GM18499 (cell line): ENCODE data around the gene NHEJ1.
A peak's percentile ranks its signal among the peaks of the same experiment; 100 is the strongest.
"Not testable (repeated sequence)": the region's sequence is repeated elsewhere in the genome, so short reads cannot be mapped to it uniquely, and the experiment has no call there.

Source experiments
- ATAC-seq: cut with Tn5 transposase; IDR thresholded peaks from one replicate; pipeline ENCODE4 v1.9.1; 2021; ENCODE audit warnings: moderate number of reproducible peaks; ENCODE audit not compliant: insufficient read depth, unreplicated experiment

The NHEJ1 gene, protein sequence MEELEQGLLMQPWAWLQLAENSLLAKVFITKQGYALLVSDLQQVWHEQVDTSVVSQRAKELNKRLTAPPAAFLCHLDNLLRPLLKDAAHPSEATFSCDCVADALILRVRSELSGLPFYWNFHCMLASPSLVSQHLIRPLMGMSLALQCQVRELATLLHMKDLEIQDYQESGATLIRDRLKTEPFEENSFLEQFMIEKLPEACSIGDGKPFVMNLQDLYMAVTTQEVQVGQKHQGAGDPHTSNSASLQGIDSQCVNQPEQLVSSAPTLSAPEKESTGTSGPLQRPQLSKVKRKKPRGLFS

DNA sequence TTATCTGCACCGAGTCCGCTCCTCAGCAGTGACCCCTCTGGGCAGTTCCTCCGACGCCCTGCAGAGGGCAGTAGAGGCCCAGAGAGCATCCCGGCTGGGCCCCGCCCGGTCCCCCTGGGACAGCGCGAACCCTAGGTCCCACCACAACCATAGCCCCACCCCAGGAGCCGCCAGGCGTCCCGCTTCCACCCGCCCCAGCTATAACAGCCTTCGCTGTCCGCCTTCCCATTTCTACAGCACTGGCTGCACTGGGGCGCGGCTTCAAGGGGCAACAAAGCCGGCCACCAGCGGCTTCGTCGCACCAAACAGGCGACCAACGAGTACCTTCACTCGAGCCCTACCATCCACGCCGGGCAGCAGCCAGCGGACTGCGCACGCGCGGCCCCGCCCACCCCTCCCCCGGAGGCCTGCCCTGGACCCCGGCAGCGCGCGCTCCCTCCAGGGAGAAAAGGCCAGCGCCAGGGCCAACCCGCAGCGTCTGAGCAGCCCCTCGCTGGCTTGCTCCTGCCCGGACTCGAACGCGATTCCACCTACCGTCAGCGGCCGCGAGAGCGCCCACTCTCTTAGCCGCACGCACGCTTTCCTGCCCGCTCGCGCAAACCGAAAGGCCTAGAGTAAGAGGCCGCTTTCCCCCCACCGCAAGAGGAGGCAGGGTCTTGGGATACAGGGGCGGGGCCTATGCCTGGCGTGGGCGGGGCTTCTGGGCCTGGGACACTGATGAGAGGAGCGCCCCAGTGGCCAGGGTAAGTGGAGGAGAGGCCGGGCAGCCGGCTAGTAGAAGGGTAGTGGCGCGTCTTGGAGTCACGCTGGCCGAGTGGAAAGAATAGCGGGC is at the start of gene NHEJ1:
Gene NHEJ1, minus strand, starts transcription at position 630 of the 832 bp plus-strand sequence. CDS start 2,453 bp downstream, outside the sequence.
- ATAC-seq = peak; percentile 80

DNA sequence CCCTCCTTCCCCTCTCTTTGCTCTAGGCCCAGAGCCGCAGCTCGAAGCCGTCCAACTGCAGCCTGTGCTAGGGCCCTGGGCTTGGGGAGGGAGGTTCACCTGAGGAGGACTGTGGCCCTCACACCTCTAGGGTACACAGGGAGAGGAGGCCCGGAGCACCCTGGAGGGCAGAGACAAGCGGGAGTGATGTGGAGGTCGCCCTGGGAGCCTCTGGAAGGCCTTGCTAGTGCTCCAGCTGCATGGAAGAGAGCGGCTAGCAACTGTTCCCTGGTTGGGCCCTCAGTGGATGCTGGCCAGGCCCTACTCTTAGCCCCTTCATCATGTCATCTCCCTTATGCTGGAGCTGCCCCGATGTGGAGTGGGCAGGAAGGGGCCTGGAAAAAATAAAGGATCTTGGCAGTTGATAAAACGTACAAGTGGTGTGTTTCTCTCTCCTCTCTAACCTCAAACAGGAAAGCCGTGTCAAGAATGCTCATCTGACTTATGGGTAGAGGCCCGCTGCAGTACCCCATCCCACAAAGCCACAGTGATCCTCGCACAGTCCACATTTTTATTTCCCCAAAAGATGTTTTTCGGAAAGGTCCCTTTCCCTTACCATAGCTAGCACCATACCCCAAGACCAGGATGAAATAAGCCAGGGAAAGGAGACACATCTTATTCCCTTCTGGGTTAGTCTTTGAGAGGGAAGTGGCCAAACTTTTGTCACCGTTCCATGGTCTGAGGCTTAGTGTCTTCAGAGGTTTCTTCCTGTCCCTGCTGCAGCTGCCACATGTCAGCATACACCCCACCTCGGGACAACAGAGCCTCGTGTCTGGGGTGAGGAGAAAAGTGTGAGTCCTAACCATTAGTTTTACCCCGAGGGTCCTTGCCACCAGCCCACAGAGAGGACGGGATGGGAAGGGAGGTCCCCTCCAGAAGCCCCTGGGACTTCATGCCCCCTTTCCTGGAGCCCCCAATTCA is 48.9 kb upstream of the NHEJ1 start:
- ATAC-seq = no peak

DNA sequence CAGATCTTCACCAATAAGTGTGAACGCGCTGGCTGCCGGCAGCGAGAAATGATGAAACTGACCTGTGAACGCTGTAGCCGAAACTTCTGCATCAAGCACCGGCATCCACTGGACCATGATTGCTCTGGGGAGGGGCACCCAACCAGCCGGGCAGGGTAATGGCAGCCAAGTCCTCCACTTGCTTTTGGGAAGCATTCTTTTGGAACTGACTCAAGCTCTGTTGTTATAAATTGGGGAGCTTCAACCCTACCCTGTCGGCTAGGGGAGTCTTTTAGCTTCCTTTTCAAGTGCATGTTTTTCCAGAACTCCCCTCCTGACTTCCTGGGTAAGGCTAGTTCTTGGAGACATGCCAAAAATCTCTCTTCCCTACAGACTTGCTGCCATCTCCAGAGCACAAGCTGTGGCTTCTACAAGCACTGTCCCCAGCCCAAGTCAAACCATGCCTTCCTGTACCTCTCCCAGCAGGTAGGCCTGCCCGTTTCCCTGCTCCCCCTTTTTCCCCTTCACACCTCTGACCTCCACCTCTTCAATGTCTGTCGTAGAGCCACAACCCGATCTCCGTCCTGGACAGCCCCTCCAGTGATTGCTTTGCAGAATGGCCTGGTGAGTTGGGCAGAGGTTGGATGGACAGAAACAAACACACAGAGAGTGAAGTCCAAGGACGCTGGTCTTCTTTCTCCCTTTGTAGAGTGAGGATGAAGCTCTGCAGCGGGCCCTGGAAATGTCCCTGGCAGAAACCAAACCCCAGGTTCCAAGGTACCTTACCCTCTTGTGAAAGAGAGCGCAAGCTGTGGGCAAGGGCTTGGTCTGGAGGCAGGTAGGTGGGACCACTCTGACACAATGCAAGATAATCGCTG is 47.5 kb upstream of the NHEJ1 start:
- no peak for ATAC-seq

DNA sequence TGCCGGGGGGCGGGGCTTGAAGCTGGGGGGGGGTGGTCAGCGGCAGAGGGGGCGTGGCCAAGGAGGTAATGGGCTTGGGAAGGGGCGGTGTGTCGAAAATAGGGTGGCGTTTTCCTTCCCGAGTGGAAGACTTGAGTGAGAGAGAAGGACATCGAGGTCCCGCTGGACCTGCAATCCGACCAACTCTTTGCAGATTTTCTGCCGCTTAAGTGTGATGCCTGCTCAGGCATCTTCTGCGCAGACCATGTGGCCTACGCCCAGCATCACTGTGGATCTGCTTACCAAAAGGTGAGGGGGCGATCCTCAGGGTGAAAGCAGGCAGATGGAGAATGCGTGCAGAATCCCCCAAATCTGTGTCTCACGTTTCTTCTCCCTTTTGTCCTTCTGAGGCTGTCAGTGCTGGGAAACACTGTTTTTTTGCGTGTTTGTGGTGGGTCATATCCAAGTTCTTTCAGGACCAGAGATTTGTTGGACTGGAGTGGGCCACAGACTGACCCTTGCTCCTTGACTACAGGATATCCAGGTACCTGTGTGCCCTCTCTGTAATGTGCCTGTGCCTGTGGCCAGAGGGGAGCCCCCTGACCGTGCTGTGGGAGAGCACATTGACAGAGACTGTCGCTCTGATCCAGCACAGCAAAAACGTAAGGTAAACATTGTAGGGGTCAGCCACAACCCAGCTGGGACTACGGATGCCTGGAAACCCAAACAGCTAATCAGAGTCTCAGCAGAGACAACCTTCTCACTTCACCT is 46.7 kb upstream of the NHEJ1 start:
- ATAC-seq = no peak

DNA sequence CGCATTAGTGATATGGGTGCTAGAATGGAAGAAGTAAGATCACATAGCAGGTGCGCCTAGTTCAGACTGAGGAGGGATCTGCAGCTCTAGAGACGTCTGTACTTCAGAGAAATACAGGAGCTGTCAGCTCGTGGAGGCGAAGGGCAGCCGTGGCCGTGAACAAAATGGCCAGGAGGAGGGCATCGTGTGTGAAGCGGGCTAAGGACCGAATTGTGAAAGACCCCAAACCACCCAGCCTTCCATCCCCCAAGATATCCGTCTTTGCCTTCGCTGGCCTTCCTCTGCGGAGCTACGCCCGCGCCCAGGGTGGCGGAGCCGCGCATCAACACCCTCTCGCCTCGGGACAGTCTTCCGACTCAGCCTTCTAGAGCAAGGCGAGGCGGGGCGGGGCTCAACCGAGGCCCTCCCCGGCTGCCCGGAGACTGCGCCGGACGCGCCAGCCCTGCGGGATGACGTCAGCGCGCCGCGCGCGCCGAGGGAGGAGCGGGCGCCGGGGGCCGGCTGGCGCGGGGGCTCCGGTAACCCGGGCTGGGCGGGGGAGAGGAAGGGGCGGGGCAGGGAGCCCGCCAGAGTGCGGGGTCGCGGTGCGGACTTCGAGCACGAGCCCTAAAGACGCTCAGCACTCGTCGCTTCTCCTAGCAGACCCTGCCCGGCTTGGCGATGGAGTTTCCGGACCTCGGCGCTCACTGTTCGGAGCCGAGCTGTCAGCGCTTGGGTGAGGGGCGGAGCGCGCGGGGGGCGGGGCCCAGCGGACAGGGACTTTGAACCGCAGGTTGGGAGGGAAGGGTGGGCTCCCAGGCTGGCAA is 45.9 kb upstream of the NHEJ1 start, which contains the start of gene ZFAND2B:
Gene ZFAND2B, plus strand, starts transcription at position 455 of the 806 bp plus-strand sequence. Its CDS starts 206 bp downstream, at position 661.
- peak; percentile 80 for ATAC-seq

DNA sequence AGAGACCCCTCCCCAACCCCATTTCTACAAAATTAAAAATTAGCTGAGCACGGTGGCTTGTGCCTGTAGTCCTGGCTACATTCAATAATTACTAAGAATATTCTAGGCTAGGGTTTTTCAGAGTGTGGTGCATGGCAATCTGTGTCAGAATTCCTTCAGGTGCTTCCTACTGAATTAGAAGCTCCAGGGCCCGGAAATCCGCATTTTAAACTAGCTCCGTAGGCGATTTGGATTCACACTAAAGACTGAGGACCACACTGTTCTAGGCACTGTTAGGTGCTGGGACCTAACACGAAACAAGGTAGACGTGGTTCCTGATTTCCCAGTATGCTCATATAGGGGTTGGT is 45.3 kb upstream of the NHEJ1 start:
- no peak for ATAC-seq

DNA sequence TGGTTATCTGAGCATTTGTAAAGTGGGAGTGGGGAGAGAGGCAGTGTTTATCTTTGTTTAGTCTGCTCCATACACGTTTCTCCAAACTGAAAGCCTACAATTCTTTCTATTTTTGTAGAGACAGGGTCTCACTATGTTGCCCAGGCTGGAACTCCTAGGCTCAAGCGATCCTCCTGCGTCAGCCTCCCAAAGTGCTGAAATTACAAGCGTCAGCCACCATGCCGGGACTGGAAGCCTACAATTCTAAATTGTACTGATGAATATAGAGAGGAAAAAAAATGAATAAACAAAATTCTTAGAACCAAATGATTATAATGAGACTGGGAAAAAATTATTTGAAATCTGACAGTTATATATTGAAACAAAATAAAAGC is 44.5 kb upstream of the NHEJ1 start:
- no peak for ATAC-seq

DNA sequence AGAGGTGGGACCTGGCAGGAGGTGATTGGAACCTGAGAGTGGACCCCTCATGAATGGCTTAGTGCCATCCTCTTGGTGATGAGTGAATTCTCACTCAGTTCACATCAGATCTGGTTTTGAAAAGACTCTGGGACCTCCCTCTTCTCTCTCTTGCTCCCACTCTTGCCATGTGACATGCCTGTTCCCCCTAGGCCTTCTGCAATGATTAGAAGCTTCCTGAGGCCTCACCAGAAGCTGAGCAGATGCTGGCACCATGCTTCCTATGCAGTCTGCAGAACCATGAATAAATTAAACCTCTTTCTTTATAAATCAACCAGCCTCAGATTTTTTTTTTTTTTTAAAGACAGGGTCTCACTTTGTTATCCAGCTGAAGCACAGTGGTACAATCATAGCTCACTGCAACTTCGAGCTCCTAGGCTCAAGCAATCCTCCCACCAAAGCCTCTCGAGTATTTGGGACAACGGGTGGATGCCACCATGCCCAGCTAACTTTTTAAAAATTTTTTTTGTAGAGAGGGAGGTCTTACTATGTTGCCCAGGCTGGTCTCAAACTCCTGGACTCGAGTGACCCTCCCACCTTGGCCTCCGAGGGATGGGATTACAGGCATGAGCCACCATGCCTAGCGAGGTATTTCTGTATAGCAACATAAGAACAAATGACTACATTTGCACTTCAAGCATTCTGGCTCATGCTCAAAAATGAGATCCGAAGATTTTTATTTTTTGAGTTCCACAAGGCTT is 44.0 kb upstream of the NHEJ1 start:
- no peak for ATAC-seq

DNA sequence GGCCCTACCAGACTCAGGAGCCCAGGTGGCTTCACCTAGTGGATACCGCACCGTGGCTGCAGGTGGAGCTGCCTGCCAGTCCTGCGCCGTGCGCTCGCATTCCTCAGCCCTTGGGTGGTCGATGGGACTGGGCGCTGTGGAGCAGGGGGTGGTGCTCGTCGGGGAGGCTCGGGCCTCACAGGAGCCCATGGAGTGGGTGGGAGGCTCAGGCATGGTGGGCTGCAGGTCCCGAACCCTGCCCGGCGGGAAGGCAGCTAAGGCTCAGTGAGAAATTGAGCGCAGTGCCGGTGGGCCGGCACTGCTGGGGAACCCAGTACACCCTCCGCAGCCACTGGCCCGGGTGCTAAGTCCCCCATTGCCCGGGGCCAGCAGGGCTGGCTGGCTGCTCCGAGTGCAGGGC is 40.7 kb upstream of the NHEJ1 start:
- not testable (repeated sequence) for ATAC-seq

DNA sequence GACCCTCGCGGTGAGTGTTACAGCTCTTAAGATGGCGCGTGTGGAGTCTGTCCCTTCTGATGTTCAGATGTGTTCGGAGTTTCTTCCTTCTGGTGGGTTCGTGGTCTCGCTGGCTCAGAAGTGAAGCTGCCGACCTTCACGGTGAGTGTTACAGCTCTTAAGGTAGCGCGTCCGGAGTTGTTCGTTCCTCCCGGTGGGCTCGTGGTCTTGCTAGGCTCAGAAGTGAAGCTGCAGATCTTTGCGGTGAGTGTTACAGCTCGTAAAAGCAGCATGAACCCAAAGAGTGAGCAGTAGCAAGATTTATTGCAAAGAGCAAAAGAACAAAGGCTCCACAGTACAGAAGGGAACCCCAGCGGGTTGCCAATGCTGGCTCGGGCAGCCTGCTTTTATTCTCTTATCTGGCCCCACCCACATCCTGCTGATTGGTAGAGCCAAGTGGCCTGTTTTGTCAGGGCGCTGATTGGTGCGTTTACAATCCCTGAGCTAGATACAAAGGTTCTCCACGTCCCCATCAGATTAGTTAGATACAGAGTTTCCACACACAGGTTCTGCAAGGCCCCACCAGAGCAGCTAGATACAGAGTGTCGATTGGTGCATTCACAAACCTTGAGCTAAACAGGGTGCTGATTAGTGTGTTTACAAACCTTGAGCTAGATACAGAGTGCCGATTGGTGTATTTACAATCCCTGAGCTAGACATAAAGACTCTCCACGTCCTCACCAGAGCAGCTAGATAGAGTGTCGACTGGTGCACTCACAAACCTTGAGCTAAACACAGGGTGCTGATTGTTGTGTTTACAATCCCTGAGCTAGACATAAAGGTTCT is 40.1 kb upstream of the NHEJ1 start:
- not testable (repeated sequence) for ATAC-seq

DNA sequence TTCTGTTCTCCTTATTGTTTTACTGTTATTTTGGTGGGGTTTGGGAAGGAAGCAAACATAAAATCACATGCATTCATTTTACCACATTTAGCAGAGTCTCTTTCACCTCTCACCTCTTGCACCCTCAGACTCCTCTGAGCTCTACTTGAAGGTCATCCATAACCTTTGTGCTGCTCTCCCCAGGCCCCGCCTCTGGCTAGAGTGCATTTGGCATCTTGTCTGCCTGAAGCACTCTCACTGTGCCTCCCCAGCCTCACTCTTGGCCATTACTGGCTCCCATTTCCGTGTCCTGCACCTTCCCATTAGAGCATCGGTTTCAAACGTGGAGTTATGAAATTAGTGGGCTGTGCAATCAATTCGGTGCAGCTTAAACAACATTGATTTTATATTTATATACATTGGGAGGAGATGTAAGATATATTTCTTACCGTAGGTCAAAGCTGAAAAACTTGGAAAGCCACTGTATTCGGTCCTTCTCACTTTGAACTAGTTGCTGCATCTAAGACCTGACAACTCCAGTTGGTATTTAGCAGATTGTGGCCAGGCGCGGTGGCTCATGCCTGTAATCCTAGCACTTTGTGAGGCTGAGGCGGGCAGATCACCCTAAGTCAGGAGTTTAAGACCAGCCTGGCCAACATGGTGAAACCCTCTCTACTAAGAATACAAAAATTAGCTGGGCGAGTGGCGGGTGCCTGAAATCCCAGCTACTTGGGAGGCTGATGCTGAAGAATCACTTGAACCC is 39.0 kb upstream of the NHEJ1 start:
- no peak for ATAC-seq

DNA sequence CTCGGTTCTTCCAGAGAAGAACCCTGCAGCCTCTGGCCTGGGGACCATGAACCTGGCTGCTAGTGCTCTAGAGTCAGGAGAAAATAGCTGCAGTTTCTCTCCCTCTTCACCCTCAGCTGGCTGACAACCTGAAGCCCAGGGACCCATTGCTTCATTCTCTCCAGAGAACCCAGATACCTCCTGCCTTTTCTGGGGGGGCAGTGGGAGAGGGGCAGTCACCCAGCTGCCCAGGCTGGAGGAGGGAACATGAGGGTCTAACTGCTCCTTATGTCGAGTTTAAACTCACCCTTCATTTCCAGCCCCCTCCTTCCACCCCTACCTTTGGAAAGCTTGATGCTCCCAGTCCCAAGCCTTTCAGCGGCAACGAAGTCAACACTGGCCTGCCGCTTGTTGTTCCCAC is 38.4 kb upstream of the NHEJ1 start:
- ATAC-seq = no peak

DNA sequence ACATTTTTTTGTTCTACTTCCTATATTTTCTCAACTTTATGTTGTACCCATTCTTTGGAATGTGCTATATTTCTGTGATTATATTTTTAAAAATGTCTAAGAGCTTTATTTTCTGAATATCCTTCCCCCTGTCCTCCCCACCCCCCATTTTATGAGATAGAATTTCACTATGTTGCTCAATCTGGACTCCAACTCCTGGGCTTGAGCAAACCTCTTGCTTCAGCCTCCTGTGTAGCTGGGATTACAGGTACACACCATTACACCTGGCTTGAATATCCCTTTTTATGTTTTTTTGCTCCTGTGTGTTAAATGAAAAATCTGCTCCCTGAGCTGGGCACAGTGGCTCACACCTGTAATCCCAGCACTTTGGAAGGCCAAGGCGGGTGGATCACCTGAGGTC is 36.8 kb upstream of the NHEJ1 start:
- ATAC-seq = no peak

DNA sequence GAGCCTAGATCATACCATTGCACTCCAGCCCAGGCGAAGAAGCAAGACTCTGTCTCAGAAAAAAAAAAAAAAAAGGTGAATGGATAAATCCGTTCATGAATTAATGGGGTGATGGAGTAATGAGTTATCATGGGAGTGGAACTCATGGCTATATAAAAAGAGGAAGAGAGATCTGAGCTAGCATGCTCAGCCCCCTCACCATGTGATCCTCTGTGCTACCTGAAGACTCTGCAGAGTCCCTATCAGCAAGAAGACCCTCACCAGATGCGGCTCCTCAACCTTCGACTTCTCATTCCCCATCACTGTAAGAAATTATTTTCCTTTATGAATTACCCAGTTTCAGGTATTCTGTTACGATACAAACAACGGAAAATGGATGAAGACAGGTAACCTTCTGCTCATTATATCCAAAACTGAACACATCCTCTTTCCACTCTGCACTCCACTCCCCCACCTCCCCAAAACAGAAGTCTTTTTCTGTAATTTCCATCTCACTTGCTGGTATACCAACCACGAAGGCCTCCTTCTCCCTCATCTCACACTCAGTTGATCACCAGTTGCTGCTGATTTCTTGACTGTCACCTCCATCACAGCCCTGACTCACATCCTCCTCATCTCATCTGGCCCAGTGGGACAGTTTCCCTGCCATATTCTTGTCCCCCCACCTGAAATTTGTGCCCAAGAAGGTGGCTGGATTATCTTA is 26.3 kb upstream of the NHEJ1 start:
- no peak for ATAC-seq

DNA sequence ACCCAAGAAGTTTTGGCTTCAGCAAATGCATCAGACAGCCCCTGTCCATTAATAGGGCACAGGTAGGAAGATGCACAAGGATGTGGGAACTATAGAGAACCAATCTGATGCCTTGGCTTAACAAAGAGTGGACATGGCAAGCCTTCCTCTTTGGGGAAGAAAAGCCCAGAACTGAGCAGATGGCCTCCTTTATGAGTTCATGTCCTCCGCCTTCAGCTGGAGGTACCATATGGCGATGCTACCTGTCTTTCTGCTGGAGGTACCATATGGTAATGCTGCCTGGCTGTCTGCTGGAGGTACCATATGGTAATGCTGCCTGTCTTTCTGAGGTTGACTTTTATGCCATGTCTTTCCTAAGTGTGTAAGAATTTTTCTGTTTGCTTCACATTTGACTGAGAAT is 23.5 kb upstream of the NHEJ1 start:
- no peak for ATAC-seq
